K562 (cell line): ENCODE results near the gene HSPB2. TPM values are rescaled to one million over a fixed set of nuclear protein-coding genes. Genes with fewer than 3 reads are reported as not detected.

Experiments used
- ZNF24 ChIP-seq: fragments of 450-650 bp; IDR thresholded peaks from 2 replicates; pipeline ENCODE4 v1.6.1; 2016
- polyA plus RNA-seq, 8 experiments: library from polyadenylated mRNA; depleted of rRNA in 4 of 8; stranded (reverse) in 5 of 8; unstranded in 3 of 8; fragments of >200 nt; fragmentation: Nextera tagmentation in 2 of 8; fragmentation: Illumina TruSeq in 1 of 8; extraction: Ambion mirVana in 2 of 8; extraction: Trizol in 1 of 8; gene quantifications; 2 replicates each; pipeline versions ENCODE4 v1.2.1 to v1.2.3, GENCODE V29; 2011 to 2014; ENCODE audit warnings: inconsistent platforms in 1 of 8, missing spikeins in 1 of 8
- total RNA-seq, 7 experiments: library from RNA; depleted of rRNA in 6 of 7; stranded (reverse); fragments of >200 nt in 6 of 7; fragmentation: Illumina TruSeq in 2 of 7; extraction: Trizol in 2 of 7; gene quantifications; 2 replicates each; pipeline versions ENCODE4 v1.2.1 to v1.2.3, GENCODE V29; 2011 to 2021; ENCODE audit warnings: low replicate concordance in 1 of 7
- TF ChIP-seq, protein P1 (sequence below): fragments of 200-600 bp; sonication (generic); IDR thresholded peaks from one replicate; pipeline ENCODE4 v1.6.1; 2012; ENCODE audit warnings: mild to moderate bottlenecking, low read depth, low read length, inconsistent platforms
- TF ChIP-seq, protein P2 (sequence below): fragments of 250-450 bp; sonication (Bioruptor Pico); IDR thresholded peaks from 2 replicates; pipeline ENCODE4 v1.5.0; 2020; ENCODE audit warnings: mild to moderate bottlenecking, borderline replicate concordance
- TF ChIP-seq, protein P3 (sequence below): fragments of 450-650 bp; IDR thresholded peaks from 2 replicates; pipeline ENCODE4 v1.6.1; 2016; ENCODE audit warnings: low read depth

The HSPB2 gene
- total and polyA plus RNA-seq, 9 of the 15 experiments (the other 6 are each of a cell fraction or from before 2014, with no cell fraction given): 0.06 to 0.35 (median 0.11) TPM; not detected in 5

DNA sequence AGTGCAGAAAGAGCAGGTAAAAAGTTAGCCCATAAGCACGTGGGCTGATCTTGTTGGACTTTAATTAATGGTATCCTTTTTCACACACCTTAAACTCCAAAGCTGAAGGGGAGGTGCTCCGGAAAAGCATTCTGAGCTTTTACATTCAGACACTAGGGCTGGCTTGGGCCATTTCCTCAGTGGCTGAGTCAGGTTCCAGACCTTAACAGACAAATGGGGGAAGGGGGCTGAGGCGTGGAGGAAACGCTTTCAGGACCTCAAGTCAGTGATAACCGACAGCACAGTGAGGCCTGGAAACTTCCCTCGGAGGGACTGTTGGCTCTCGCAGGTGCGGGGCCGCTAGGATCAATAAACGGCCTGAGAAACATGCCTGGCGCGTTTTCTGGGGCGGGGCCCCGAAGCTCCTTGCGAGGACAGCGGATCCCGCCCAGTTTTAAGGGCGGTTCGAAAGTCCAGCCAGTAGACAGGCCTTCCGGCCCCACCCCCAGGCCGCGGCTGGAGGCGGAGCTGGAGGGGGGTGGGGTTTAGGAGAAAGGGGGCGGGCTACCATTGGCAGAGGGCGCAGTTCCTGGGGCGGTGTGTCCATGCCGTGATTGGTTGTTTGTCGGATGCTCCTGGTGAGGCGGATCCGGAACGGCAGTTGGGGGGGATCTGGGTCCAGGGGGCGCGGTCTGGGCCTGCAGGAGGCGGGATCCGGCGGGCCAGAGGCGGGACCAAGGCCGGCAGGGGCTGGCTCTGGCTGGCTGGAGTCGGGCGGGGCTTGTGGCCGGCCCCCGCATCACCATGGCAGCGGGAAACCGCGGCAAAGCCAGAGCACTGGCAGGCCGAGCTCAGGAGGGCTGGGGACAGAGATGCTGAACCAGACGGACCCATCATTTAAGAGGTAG lies 14.2 kb downstream of the HSPB2 start (continued):
- TF ChIP-seq, protein P1, sequence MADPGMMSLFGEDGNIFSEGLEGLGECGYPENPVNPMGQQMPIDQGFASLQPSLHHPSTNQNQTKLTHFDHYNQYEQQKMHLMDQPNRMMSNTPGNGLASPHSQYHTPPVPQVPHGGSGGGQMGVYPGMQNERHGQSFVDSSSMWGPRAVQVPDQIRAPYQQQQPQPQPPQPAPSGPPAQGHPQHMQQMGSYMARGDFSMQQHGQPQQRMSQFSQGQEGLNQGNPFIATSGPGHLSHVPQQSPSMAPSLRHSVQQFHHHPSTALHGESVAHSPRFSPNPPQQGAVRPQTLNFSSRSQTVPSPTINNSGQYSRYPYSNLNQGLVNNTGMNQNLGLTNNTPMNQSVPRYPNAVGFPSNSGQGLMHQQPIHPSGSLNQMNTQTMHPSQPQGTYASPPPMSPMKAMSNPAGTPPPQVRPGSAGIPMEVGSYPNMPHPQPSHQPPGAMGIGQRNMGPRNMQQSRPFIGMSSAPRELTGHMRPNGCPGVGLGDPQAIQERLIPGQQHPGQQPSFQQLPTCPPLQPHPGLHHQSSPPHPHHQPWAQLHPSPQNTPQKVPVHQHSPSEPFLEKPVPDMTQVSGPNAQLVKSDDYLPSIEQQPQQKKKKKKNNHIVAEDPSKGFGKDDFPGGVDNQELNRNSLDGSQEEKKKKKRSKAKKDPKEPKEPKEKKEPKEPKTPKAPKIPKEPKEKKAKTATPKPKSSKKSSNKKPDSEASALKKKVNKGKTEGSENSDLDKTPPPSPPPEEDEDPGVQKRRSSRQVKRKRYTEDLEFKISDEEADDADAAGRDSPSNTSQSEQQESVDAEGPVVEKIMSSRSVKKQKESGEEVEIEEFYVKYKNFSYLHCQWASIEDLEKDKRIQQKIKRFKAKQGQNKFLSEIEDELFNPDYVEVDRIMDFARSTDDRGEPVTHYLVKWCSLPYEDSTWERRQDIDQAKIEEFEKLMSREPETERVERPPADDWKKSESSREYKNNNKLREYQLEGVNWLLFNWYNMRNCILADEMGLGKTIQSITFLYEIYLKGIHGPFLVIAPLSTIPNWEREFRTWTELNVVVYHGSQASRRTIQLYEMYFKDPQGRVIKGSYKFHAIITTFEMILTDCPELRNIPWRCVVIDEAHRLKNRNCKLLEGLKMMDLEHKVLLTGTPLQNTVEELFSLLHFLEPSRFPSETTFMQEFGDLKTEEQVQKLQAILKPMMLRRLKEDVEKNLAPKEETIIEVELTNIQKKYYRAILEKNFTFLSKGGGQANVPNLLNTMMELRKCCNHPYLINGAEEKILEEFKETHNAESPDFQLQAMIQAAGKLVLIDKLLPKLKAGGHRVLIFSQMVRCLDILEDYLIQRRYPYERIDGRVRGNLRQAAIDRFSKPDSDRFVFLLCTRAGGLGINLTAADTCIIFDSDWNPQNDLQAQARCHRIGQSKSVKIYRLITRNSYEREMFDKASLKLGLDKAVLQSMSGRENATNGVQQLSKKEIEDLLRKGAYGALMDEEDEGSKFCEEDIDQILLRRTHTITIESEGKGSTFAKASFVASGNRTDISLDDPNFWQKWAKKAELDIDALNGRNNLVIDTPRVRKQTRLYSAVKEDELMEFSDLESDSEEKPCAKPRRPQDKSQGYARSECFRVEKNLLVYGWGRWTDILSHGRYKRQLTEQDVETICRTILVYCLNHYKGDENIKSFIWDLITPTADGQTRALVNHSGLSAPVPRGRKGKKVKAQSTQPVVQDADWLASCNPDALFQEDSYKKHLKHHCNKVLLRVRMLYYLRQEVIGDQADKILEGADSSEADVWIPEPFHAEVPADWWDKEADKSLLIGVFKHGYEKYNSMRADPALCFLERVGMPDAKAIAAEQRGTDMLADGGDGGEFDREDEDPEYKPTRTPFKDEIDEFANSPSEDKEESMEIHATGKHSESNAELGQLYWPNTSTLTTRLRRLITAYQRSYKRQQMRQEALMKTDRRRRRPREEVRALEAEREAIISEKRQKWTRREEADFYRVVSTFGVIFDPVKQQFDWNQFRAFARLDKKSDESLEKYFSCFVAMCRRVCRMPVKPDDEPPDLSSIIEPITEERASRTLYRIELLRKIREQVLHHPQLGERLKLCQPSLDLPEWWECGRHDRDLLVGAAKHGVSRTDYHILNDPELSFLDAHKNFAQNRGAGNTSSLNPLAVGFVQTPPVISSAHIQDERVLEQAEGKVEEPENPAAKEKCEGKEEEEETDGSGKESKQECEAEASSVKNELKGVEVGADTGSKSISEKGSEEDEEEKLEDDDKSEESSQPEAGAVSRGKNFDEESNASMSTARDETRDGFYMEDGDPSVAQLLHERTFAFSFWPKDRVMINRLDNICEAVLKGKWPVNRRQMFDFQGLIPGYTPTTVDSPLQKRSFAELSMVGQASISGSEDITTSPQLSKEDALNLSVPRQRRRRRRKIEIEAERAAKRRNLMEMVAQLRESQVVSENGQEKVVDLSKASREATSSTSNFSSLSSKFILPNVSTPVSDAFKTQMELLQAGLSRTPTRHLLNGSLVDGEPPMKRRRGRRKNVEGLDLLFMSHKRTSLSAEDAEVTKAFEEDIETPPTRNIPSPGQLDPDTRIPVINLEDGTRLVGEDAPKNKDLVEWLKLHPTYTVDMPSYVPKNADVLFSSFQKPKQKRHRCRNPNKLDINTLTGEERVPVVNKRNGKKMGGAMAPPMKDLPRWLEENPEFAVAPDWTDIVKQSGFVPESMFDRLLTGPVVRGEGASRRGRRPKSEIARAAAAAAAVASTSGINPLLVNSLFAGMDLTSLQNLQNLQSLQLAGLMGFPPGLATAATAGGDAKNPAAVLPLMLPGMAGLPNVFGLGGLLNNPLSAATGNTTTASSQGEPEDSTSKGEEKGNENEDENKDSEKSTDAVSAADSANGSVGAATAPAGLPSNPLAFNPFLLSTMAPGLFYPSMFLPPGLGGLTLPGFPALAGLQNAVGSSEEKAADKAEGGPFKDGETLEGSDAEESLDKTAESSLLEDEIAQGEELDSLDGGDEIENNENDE: no peak
- no peak for TF ChIP-seq ZNF24
- TF ChIP-seq, protein P2, sequence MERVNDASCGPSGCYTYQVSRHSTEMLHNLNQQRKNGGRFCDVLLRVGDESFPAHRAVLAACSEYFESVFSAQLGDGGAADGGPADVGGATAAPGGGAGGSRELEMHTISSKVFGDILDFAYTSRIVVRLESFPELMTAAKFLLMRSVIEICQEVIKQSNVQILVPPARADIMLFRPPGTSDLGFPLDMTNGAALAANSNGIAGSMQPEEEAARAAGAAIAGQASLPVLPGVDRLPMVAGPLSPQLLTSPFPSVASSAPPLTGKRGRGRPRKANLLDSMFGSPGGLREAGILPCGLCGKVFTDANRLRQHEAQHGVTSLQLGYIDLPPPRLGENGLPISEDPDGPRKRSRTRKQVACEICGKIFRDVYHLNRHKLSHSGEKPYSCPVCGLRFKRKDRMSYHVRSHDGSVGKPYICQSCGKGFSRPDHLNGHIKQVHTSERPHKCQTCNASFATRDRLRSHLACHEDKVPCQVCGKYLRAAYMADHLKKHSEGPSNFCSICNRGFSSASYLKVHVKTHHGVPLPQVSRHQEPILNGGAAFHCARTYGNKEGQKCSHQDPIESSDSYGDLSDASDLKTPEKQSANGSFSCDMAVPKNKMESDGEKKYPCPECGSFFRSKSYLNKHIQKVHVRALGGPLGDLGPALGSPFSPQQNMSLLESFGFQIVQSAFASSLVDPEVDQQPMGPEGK (CRISPR knock-in tag): no peak
- TF ChIP-seq, protein P3, sequence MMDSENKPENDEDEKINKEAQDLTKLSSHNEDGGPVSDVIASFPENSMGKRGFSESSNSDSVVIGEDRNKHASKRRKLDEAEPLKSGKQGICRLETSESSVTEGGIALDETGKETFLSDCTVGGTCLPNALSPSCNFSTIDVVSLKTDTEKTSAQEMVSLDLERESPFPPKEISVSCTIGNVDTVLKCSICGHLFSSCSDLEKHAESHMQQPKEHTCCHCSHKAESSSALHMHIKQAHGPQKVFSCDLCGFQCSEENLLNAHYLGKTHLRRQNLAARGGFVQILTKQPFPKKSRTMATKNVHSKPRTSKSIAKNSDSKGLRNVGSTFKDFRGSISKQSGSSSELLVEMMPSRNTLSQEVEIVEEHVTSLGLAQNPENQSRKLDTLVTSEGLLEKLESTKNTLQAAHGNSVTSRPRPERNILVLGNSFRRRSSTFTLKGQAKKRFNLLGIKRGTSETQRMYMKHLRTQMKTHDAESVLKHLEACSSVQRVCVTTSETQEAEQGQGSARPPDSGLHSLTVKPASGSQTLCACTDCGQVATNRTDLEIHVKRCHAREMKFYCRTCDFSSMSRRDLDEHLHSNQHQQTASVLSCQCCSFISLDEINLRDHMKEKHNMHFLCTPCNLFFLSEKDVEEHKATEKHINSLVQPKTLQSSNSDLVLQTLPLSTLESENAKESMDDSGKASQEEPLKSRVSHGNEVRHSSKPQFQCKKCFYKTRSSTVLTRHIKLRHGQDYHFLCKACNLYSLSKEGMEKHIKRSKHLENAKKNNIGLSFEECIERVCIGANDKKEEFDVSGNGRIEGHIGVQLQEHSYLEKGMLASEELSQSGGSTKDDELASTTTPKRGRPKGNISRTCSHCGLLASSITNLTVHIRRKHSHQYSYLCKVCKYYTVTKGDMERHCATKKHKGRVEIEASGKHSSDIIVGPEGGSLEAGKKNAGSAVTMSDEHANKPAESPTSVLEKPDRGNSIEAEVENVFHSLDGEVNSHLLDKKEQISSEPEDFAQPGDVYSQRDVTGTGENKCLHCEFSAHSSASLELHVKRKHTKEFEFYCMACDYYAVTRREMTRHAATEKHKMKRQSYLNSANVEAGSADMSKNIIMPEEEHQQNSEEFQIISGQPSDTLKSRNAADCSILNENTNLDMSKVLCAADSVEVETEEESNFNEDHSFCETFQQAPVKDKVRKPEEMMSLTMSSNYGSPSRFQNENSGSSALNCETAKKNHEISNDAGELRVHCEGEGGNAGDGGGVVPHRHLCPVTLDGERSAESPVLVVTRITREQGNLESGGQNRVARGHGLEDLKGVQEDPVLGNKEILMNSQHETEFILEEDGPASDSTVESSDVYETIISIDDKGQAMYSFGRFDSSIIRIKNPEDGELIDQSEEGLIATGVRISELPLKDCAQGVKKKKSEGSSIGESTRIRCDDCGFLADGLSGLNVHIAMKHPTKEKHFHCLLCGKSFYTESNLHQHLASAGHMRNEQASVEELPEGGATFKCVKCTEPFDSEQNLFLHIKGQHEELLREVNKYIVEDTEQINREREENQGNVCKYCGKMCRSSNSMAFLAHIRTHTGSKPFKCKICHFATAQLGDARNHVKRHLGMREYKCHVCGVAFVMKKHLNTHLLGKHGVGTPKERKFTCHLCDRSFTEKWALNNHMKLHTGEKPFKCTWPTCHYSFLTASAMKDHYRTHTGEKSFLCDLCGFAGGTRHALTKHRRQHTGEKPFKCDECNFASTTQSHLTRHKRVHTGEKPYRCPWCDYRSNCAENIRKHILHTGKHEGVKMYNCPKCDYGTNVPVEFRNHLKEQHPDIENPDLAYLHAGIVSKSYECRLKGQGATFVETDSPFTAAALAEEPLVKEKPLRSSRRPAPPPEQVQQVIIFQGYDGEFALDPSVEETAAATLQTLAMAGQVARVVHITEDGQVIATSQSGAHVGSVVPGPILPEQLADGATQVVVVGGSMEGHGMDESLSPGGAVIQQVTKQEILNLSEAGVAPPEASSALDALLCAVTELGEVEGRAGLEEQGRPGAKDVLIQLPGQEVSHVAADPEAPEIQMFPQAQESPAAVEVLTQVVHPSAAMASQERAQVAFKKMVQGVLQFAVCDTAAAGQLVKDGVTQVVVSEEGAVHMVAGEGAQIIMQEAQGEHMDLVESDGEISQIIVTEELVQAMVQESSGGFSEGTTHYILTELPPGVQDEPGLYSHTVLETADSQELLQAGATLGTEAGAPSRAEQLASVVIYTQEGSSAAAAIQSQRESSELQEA: no peak
